GM04504 (cell line): ENCODE results near the gene GAGE12J.
"Not testable (repeated sequence)": the region's sequence is repeated elsewhere in the genome, so short reads cannot be mapped to it uniquely, and the experiment has no call there.

Experiments used
- DNase-seq: peaks from one replicate; pipeline ENCODE4 v3.0.0-alpha.2; 2012; ENCODE audit warnings: low read depth

The GAGE12J gene, protein sequence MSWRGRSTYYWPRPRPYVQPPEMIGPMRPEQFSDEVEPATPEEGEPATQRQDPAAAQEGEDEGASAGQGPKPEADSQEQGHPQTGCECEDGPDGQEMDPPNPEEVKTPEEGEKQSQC

GRCh38 chrX:49321737-49322136, at the start of gene GAGE12J:
Gene GAGE12J, plus strand, starts transcription at chrX:49322037. Its CDS starts 1,157 bp downstream, at chrX:49323194.
- not testable (repeated sequence) for DNase-seq

- DNase-seq: no peak
These were observed 49.4 kb upstream of the GAGE12J start for GRCh38 chrX:49272421-49272820.

DNA sequence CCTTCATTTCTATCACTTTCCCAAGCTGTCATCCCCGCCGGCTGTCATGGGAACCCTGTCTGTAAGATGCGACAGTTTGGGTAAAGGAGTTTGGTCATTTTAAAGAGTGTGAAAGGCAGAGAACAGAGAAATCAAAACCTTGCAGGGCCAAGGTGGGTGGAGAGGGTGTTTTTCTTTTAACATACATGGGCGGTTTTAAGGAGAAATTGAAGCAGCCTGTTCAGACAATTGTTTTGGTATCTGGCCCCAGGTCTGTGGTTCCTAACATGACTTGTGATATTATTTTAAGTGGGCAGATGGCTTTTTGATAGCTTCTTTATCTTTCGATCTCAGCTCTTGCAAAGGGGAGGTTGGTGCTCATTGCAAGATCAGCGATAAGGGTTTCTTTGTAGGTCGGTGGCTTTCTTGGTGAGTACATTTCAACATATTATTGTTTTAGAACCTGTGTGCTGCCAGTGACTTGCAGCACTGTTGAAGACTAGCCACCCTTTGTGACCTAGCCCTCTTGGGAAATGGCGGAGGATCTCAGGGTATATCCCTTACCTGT, 48.6 kb upstream of the GAGE12J start:
- no peak for DNase-seq

GRCh38 chrX:49276207-49276606, 45.6 kb upstream of the GAGE12J start:
- no peak for DNase-seq

DNA sequence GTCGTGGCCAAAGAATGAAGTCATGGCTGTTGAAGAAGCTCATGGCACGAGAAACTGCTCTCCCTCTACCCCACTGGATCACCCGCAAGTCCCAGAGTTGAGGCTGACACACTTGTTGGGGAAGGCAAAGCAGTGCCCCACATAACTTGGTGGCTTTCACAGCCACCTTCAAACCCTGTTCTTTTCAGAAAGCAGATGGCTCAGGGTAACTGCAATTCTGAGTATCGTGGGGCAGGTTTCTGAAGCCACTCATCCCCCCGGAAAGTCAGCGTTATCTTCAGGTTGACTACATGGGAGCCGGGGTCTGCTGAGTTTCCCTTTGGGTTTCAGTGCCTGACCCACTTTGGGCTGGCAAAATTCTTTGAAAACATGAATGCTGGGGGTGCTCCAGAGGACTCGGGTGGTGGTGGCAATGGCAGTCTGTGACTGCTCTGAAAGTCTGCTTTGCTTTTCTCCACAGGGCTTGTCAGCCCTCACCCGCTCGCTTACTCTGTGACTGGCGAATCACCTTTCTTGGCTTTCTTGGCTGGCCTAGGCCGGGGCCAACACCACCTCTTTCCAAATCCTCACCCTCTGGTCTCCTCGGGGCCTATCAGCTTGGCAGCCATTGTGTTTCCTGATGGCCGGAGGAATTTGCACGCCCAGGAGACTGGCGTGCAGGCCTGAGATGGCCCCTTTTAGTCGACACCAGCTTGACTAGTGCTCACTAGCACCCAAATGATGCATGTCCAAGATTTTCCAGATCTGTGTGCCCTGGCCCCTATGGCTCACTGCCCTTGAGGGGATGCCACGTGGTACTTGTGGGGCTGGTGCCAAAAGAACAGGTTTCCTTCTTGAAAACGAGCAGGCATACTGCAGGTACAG, 44.9 kb upstream of the GAGE12J start:
- no peak for DNase-seq

GRCh38 chrX:49277535-49277830, 44.4 kb upstream of the GAGE12J start:
- DNase-seq: no peak

- DNase-seq: no peak
These were observed 43.8 kb upstream of the GAGE12J start for GRCh38 chrX:49278081-49278480.

- no peak for DNase-seq
These were observed 39.2 kb upstream of the GAGE12J start for GRCh38 chrX:49282647-49283011.

DNA sequence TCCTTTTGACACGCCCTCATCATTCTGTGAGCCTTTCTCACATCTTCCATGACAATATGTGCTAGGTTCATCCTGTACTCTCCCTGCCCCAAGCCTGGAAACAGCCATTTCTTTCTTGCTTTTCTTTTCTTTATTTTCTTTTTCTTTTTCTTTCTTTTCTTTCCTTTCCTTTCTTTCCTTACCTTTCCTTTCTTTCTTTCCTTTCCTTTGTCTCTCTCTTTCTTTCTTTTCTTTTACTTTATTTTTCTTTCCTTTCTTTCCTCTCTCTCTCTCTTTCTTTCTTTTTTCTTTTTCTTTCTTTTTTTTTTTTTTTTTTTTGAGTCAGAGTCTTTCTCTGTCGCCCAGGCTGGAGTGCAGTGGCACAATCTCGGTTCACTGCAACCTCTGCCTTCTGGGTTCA, 37.6 kb upstream of the GAGE12J start:
- DNase-seq: no peak

GRCh38 chrX:49286136-49286535, 35.7 kb upstream of the GAGE12J start:
- no peak for DNase-seq

GRCh38 chrX:49286581-49286980, 35.3 kb upstream of the GAGE12J start:
- DNase-seq: no peak

GRCh38 chrX:49287665-49288064, 34.2 kb upstream of the GAGE12J start:
- DNase-seq: no peak

DNA sequence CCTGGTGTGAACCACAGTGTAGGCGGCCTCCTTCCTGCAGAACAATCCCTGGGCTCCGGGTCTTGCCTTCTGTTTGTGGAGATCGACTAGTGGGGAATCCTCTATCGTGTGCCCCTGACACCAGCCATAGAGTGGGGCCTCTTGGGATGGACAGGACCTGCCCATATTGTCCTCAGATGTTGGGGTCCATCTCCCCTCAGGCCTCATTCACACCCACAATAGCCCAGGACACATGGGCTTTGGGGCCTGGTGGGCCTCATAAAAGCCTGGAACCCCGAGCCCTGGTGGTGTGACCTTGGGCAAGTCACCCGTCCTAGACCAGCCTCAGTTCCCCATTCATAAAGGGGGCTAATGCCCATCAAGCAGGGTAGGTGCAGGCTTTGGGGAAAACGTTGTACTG, 31.6 kb upstream of the GAGE12J start:
- no peak for DNase-seq

DNA sequence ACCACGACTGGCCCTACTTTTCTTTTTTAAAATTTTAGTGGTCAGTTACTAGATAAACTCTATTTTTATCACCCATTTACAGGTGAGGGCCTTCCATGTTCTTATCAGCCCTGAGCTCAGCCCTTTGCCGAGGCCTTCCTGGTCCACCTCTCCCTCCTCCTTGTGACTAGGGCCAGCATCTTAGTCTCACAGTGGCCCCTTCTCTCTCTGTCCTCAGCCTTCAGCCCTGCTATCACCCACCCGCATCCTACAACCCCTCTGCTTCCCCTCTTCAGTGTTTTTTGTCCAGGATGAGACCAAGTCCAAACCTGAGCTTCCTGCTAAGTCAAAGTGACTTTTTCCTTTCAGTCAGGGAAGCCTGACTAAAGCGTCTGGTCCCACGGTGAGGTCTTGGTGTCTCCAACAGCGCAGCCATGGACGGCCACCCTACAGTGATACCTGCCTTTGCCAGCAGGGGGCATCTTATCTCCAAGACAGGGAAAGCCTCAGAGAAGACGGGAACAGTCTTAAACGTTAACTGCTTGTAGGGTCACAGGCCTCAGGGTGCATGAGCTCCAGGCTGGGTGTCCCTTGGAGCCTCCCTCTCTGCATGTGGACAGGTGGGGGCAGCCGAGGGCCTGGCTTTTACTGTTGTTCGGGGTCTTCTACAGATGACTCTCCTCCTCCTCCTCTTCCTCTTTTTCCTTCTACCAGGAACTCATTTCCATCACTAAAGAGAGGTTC, 30.1 kb upstream of the GAGE12J start:
- peak; percentile 19 for DNase-seq

DNA sequence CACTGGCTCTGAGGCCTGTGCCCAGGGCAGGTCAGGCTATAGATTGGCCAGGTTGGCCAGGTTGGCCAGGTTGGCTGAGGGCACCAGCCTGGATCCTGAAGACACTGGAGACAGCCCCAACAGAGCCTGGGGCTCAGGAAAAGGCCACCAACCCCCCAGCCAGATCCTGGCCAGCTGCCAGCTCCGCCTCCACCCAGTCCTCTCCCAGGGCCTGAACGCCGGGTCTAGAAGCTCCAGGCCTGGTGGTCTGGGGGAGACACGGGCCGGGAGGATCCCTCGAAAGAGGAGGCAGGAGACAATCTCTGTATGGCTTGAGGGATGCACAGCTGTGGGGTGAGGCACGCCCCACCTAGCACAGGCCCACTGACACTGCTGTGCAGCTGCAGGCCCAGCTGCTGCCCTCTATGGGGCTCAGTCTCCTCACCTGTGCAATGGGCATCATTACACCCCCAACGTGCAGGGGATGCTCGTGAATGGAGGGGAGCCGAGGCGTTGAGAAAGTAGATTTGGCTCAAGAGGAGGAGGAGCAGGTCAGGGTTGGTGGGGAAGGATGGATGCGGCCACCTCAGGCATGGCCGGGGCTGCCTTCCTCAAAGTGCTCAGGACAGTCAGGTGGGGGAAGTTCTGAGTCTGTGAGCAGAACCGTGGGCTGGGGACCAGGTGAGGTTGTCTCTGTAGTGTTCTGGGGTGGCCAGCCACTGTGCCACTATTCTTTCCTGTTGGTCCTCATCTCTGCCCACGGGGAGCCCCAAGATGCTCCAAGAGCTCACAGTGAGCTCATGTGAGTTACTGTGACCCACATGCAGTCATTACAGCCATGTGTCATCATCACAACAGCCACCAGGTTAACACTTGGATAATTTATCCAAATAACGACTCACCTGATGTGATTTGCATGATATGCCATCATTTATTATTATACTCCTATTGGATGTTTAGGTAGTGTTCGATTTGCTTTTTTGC, 29.2 kb upstream of the GAGE12J start:
- DNase-seq: no peak

GRCh38 chrX:49299293-49299692, 22.5 kb upstream of the GAGE12J start:
- DNase-seq: not testable (repeated sequence)

GRCh38 chrX:49300703-49301102, 21.1 kb upstream of the GAGE12J start:
- DNase-seq: no peak

DNA sequence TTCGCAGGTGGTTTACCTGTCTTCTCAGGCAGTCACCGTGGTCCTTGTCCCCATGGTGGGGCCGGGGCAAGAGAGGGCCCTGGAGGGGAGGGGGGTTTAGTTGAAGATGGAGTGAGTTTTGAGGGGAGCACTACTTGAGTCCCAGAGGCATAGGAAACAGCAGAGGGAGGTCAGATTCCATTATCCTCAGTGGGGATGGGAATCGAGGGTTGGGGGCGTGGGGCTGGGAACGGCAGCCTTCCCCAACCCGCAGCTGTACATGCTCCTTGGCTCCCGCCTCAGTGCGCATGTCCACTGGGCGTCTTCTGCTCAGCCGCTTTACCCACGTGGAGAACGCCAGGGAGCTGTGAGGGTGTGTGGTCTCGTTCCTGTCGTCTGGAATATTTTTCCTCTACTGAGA, 18.5 kb upstream of the GAGE12J start, which contains the start of gene GAGE10:
TSS of gene GAGE10 (plus strand) at position 301 of the 400 bp plus-strand sequence. CDS start 1,214 bp downstream, outside the sequence.
- no peak for DNase-seq

- DNase-seq: not testable (repeated sequence)
These were observed 14.1 kb upstream of the GAGE12J start for GRCh38 chrX:49307775-49308174.

GRCh38 chrX:49308604-49309269, 13.1 kb upstream of the GAGE12J start:
- no peak for DNase-seq

DNA sequence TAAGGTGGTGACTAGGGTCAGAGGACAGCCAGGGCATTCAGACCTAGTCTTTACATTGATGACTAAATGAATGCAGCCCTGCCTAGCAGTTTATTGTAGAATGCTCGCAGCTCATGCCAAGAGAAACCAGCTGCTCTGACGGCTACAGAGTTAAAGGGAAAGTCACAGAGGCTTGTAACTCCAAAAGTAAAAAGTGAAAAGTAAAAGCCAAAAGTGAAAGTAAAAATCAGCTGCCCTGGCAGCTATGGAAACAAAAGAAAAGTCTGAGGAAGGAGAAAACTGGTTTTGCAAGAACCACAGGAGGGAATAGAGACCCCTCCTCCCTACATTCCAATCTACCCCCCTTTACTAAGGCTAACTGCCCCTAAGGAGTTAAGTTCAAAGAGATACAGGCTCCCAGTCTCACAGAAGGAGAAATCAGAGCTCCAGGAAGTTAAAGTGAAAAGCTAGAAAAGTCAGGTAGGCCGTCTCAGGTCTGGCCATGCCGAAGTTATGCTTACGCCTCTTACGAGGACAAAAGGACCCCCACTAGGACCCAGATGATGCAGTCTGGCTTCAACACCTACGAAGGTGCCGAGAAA, 12.3 kb upstream of the GAGE12J start:
- no peak for DNase-seq
